Measurements from ENCODE around the gene MINDY4B. TPM values are rescaled to one million over a fixed set of nuclear protein-coding genes. Genes with fewer than 3 reads are reported as not detected.
"Not testable (repeated sequence)": the region's sequence is repeated elsewhere in the genome, so short reads cannot be mapped to it uniquely, and the experiment has no call there.

The MINDY4B gene
- total RNA-seq, 1 experiment from 2014 or later: not detected

GRCh38 chr3:150901793-150902192 lies 3.4 kb downstream of the MINDY4B start:
- DNase-seq (ENCODE audit: extremely low read depth, low read depth): no peak

GRCh38 chr3:150899141-150899540 lies 6.1 kb downstream of the MINDY4B start:
- no peak for DNase-seq (ENCODE audit: extremely low read depth, low read depth)

- no peak for DNase-seq (ENCODE audit: extremely low read depth, low read depth)
These were observed 7.0 kb downstream of the MINDY4B start for GRCh38 chr3:150898046-150898754.

GRCh38 chr3:150897592-150897991 lies 7.6 kb downstream of the MINDY4B start:
- DNase-seq (ENCODE audit: extremely low read depth, low read depth): no peak

GRCh38 chr3:150890831-150891230 lies 14.4 kb downstream of the MINDY4B start:
- DNase-seq (ENCODE audit: extremely low read depth, low read depth): no peak

GRCh38 chr3:150890295-150890694 lies 14.9 kb downstream of the MINDY4B start:
- no peak for DNase-seq (ENCODE audit: extremely low read depth, low read depth)

- no peak for DNase-seq (ENCODE audit: extremely low read depth, low read depth)
These were observed 16.1 kb downstream of the MINDY4B start for GRCh38 chr3:150889106-150889505.

GRCh38 chr3:150887031-150887430 lies 18.2 kb downstream of the MINDY4B start:
- no peak for DNase-seq (ENCODE audit: extremely low read depth, low read depth)

GRCh38 chr3:150885535-150885934 lies 19.7 kb downstream of the MINDY4B start:
- DNase-seq (ENCODE audit: extremely low read depth, low read depth): no peak

- DNase-seq (ENCODE audit: extremely low read depth, low read depth): no peak
These were observed 26.2 kb downstream of the MINDY4B start for GRCh38 chr3:150878996-150879575.

GRCh38 chr3:150878290-150878689 lies 26.9 kb downstream of the MINDY4B start:
- no peak for DNase-seq (ENCODE audit: extremely low read depth, low read depth)

GRCh38 chr3:150877303-150877702 lies 27.9 kb downstream of the MINDY4B start:
- no peak for DNase-seq (ENCODE audit: extremely low read depth, low read depth)

GRCh38 chr3:150876611-150877265 lies 28.5 kb downstream of the MINDY4B start:
- DNase-seq (ENCODE audit: extremely low read depth, low read depth): no peak

GRCh38 chr3:150875548-150875947 lies 29.7 kb downstream of the MINDY4B start:
- no peak for DNase-seq (ENCODE audit: extremely low read depth, low read depth)

- no peak for DNase-seq (ENCODE audit: extremely low read depth, low read depth)
These were observed 30.5 kb downstream of the MINDY4B start for GRCh38 chr3:150874666-150875219.

- no peak for DNase-seq (ENCODE audit: extremely low read depth, low read depth)
These were observed 34.0 kb downstream of the MINDY4B start for GRCh38 chr3:150871192-150871591.

- no peak for DNase-seq (ENCODE audit: extremely low read depth, low read depth)
These were observed 34.8 kb downstream of the MINDY4B start for GRCh38 chr3:150870406-150870805.

- no peak for DNase-seq (ENCODE audit: extremely low read depth, low read depth)
These were observed 37.0 kb downstream of the MINDY4B start for GRCh38 chr3:150868282-150868681.

GRCh38 chr3:150867434-150867833 lies 37.8 kb downstream of the MINDY4B start:
- DNase-seq (ENCODE audit: extremely low read depth, low read depth): no peak

- not testable (repeated sequence) for DNase-seq (ENCODE audit: extremely low read depth, low read depth)
These were observed 41.3 kb downstream of the MINDY4B start for GRCh38 chr3:150863921-150864320.

GRCh38 chr3:150861851-150862250 lies 43.4 kb downstream of the MINDY4B start:
- no peak for DNase-seq (ENCODE audit: extremely low read depth, low read depth)

GRCh38 chr3:150857936-150858335 lies 47.3 kb downstream of the MINDY4B start:
- not testable (repeated sequence) for DNase-seq (ENCODE audit: extremely low read depth, low read depth)

Measured in NCI-H460 (cell line).